ENCODE data around the gene SEC14L1.

DNA sequence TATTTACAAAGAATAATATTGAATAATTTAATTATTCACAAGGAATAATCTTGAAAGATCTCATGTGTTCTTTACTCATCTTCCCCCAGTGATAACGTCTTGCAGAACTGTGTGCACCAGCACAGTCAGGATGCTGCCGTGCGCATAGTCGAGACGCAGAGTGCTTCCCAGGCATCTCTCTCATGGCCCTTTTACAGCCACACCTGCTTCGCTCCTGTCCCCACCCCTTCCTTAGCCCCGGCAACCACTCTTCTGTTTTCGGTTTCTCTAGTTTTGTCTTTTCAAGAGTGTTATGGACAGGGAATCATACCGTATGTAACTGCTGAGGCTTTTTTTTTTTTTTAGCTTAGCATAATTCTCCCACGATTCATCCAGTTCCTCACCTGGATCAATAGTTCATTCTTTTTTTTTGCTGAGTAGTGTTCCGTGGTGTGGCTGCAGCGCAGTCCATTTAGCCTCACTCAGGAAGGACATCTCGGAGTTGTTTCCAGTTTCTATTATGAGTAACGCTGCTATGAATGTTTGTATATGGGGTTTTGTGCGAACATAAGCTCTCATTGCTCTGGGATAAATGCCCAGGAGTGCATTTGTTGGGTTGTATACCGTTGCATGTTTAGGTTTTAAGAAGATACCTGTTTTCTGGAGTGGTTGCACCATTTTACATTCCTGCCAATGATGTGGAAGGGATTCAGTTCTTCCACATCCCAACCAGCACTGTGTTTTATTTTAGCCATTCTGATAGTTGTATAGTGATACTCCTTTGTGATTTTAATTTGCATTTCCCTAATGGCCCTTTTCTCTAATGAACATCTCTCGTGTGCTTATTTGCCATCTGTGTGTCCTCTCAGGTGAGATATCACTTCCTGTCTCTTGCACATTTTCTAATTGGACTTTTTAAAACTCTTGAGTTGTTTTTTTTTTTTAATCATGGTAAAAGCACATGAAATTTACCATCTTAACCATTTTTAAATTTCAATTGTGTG is 47.6 kb downstream of the SEC14L1 start:
- TF ChIP-seq CTCF (conservative IDR thresholded peaks at IDR 0.05), result no peak
- TF ChIP-seq ZFX (IDR thresholded peaks at IDR 0.05), result no peak

Measured in C4-2B (cell line).